ENCODE data around the gene IGFBP3.

Gene IGFBP3, protein sequence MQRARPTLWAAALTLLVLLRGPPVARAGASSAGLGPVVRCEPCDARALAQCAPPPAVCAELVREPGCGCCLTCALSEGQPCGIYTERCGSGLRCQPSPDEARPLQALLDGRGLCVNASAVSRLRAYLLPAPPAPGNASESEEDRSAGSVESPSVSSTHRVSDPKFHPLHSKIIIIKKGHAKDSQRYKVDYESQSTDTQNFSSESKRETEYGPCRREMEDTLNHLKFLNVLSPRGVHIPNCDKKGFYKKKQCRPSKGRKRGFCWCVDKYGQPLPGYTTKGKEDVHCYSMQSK

GRCh38 chr7:45920502-45921380, at the start of gene IGFBP3:
TSS of gene IGFBP3 (minus strand) at chr7:45921272. CDS start at chr7:45921140, 132 bp downstream.
- Histone ChIP-seq H3K4me1 (ENCODE audit: insufficient read depth, low read length, severe bottlenecking) (no peaks in the 10 kb centered on the region), H3F3A (ENCODE audit: insufficient read depth, low read length) (no peaks in the 10 kb centered on the region), H3K4me2 (ENCODE audit: low read length) (no peak within 1 kb of the TSS), H3K4me3 (ENCODE audit: low read depth, low read length, poor library complexity, severe bottlenecking) (no peak within 1 kb of the TSS), H3K9me2 (ENCODE audit: low read depth, low read length) (no peaks in the 10 kb centered on the region), H3K9me3 (ENCODE audit: low read length) (no peaks in the 10 kb centered on the region), H3K36me3 (ENCODE audit: insufficient read depth, low read length) (no peaks in the 10 kb centered on the region), H3K27me3 (ENCODE audit: insufficient read depth, low read length) (no peaks in the 10 kb centered on the region), H4K20me1 (ENCODE audit: insufficient read depth, low read length) (no peaks in the 10 kb centered on the region), H3K9ac (ENCODE audit: low read length) (no peak within 1 kb of the TSS), H2AFZ (ENCODE audit: low read length) (no peak within 1 kb of the TSS), H3K27ac (ENCODE audit: low read depth, low read length, poor library complexity, severe bottlenecking) (no peak within 1 kb of the TSS), H3K79me2 (ENCODE audit: insufficient read depth, low read length) (no peaks in the 10 kb centered on the region)
- no peak for TF ChIP-seq EZH2 (IDR thresholded peaks at IDR 0.05; ENCODE audit: borderline replicate concordance, low read length)
- TF ChIP-seq, protein P1, sequence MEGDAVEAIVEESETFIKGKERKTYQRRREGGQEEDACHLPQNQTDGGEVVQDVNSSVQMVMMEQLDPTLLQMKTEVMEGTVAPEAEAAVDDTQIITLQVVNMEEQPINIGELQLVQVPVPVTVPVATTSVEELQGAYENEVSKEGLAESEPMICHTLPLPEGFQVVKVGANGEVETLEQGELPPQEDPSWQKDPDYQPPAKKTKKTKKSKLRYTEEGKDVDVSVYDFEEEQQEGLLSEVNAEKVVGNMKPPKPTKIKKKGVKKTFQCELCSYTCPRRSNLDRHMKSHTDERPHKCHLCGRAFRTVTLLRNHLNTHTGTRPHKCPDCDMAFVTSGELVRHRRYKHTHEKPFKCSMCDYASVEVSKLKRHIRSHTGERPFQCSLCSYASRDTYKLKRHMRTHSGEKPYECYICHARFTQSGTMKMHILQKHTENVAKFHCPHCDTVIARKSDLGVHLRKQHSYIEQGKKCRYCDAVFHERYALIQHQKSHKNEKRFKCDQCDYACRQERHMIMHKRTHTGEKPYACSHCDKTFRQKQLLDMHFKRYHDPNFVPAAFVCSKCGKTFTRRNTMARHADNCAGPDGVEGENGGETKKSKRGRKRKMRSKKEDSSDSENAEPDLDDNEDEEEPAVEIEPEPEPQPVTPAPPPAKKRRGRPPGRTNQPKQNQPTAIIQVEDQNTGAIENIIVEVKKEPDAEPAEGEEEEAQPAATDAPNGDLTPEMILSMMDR (IDR thresholded peaks at IDR 0.05; ENCODE audit: low read length), result no peak

GRCh38 chr7:45970454-45970853, 49.4 kb upstream of the IGFBP3 start:
- no peaks in the 10 kb centered on the region for H3K27me3 ChIP-seq (ENCODE audit: insufficient read depth, low read length)
- H3K27ac ChIP-seq (ENCODE audit: low read depth, low read length, poor library complexity, severe bottlenecking), result no peak overlapping the region
- no peaks in the 10 kb centered on the region for H3K9me3 ChIP-seq (ENCODE audit: low read length)
- no peaks in the 10 kb centered on the region for H3K79me2 ChIP-seq (ENCODE audit: insufficient read depth, low read length)
- H3K4me2 ChIP-seq (ENCODE audit: low read length), result no peak overlapping the region
- H3F3A ChIP-seq (ENCODE audit: insufficient read depth, low read length), result no peaks in the 10 kb centered on the region
- no peak overlapping the region for H3K9ac ChIP-seq (ENCODE audit: low read length)
- no peak overlapping the region for H3K4me3 ChIP-seq (ENCODE audit: low read depth, low read length, poor library complexity, severe bottlenecking)
- no peaks in the 10 kb centered on the region for H4K20me1 ChIP-seq (ENCODE audit: insufficient read depth, low read length)
- H2AFZ ChIP-seq (ENCODE audit: low read length), result no peak overlapping the region
- no peaks in the 10 kb centered on the region for H3K36me3 ChIP-seq (ENCODE audit: insufficient read depth, low read length)
- no peaks in the 10 kb centered on the region for H3K4me1 ChIP-seq (ENCODE audit: insufficient read depth, low read length, severe bottlenecking)
- H3K9me2 ChIP-seq (ENCODE audit: low read depth, low read length), result no peaks in the 10 kb centered on the region
- no peak for TF ChIP-seq EZH2 (IDR thresholded peaks at IDR 0.05; ENCODE audit: borderline replicate concordance, low read length)
- TF ChIP-seq, protein P1 (IDR thresholded peaks at IDR 0.05; ENCODE audit: low read length), result no peak

DNA sequence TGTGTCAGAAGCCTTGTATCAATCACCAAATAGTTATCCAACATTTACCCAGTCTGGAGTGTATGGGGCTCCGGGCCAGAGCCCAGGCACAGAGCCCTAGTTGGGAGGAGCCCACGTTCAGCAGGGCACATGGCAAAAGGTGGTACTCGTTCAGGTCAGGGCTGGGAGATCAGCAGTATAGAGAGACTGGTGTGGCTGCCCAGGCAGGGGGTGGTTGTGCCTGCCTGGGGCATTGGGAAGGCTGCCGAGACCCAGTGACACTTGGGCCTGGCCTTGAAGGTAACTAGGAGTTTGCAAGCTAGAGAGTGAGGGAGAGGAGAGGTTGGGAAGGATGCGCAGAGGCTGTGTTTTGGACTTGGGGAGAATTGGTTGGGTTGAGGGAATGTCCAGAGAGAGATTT, 48.9 kb upstream of the IGFBP3 start:
- Histone ChIP-seq H3K9me3 (ENCODE audit: low read length) (no peaks in the 10 kb centered on the region), H3K4me2 (ENCODE audit: low read length) (no peak overlapping the region), H3K79me2 (ENCODE audit: insufficient read depth, low read length) (no peaks in the 10 kb centered on the region), H3K4me3 (ENCODE audit: low read depth, low read length, poor library complexity, severe bottlenecking) (no peak overlapping the region), H3K9me2 (ENCODE audit: low read depth, low read length) (no peaks in the 10 kb centered on the region), H3K36me3 (ENCODE audit: insufficient read depth, low read length) (no peaks in the 10 kb centered on the region), H3F3A (ENCODE audit: insufficient read depth, low read length) (no peaks in the 10 kb centered on the region), H3K9ac (ENCODE audit: low read length) (no peak overlapping the region), H3K4me1 (ENCODE audit: insufficient read depth, low read length, severe bottlenecking) (no peaks in the 10 kb centered on the region), H3K27ac (ENCODE audit: low read depth, low read length, poor library complexity, severe bottlenecking) (no peak overlapping the region), H2AFZ (ENCODE audit: low read length) (no peak overlapping the region), H4K20me1 (ENCODE audit: insufficient read depth, low read length) (no peaks in the 10 kb centered on the region), H3K27me3 (ENCODE audit: insufficient read depth, low read length) (no peaks in the 10 kb centered on the region)
- TF ChIP-seq, protein P1 (IDR thresholded peaks at IDR 0.05; ENCODE audit: low read length), result no peak
- TF ChIP-seq EZH2 (IDR thresholded peaks at IDR 0.05; ENCODE audit: borderline replicate concordance, low read length), result no peak
